ENCODE measurements around the gene PPP1R2C. TPM values are rescaled to one million over a fixed set of nuclear protein-coding genes. Genes with fewer than 3 reads are reported as not detected.

Gene PPP1R2C
- total and polyA plus RNA-seq, 8 donors: not detected

DNA sequence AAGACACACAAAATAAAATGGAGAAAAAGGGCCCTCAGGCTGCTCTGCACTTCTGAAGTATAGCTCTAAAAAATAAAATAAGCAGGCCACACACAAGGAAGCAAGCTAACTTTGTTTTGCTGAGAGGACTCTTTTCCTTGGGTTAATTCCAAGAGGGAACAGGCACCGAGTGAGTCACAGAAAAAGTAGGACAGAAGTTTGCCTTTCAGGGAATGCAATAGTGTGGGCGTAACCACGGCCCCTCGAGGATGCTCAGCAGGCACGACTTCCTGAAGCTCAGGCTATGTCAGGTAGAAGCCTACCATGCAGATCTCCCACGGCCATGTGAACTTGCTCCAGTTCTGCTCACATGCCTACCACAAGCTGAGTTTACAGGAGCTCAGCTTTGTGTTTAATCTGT lies 22.1 kb downstream of the PPP1R2C start:
- DNase-seq: peak in 1 of 2 donors; percentile 7
- Histone ChIP-seq H3K9me3 (no peaks in the 10 kb centered on the region), H3K4me1 (peaks cover 0 to 13% (median 0%) of the 10 kb centered on the region in 4 donors), H3K27ac (peak overlapping the region in 2 of 5 donors; percentile 27 to 48), H3K4me3 (no peak overlapping the region), H3K27me3 (no peaks in the 10 kb centered on the region), H3K36me3 (no peaks in the 10 kb centered on the region)
- intact Hi-C loops (cut with DNase I; ENCODE audit: low total_unique reads): no loop called here
- WGBS, 5 donors: 32 to 42% (median 32%) methylated on average over 6 of the region's 6 CpGs
- TF ChIP-seq, protein P1, sequence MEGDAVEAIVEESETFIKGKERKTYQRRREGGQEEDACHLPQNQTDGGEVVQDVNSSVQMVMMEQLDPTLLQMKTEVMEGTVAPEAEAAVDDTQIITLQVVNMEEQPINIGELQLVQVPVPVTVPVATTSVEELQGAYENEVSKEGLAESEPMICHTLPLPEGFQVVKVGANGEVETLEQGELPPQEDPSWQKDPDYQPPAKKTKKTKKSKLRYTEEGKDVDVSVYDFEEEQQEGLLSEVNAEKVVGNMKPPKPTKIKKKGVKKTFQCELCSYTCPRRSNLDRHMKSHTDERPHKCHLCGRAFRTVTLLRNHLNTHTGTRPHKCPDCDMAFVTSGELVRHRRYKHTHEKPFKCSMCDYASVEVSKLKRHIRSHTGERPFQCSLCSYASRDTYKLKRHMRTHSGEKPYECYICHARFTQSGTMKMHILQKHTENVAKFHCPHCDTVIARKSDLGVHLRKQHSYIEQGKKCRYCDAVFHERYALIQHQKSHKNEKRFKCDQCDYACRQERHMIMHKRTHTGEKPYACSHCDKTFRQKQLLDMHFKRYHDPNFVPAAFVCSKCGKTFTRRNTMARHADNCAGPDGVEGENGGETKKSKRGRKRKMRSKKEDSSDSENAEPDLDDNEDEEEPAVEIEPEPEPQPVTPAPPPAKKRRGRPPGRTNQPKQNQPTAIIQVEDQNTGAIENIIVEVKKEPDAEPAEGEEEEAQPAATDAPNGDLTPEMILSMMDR (IDR thresholded peaks at IDR 0.05): no peak
- TF ChIP-seq EP300 (IDR thresholded peaks at IDR 0.05) (no peak), POLR2AphosphoS5 (IDR thresholded peaks at IDR 0.05) (peak in 1 of 3 donors; percentile 31)

GRCh38 chrX:42754603-42755002 lies 23.4 kb downstream of the PPP1R2C start:
- no peak for DNase-seq
- TF ChIP-seq POLR2A (IDR thresholded peaks at IDR 0.05) (no peak), EP300 (IDR thresholded peaks at IDR 0.05) (no peak), POLR2AphosphoS5 (IDR thresholded peaks at IDR 0.05) (no peak)
- TF ChIP-seq, protein P1 (IDR thresholded peaks at IDR 0.05): no peak
- Histone ChIP-seq H3K27ac (no peak overlapping the region), H3K4me1 (peaks cover 0 to 13% (median 0%) of the 10 kb centered on the region in 4 donors), H3K9me3 (no peaks in the 10 kb centered on the region), H3K4me3 (no peak overlapping the region), H3K27me3 (no peaks in the 10 kb centered on the region), H3K36me3 (no peaks in the 10 kb centered on the region)
- 76 to 89% (median 83%) methylated on average over 1 to 2 of the region's 2 CpGs for WGBS, 5 donors
- intact Hi-C loops (cut with DNase I; ENCODE audit: low total_unique reads): no loop called here

DNA sequence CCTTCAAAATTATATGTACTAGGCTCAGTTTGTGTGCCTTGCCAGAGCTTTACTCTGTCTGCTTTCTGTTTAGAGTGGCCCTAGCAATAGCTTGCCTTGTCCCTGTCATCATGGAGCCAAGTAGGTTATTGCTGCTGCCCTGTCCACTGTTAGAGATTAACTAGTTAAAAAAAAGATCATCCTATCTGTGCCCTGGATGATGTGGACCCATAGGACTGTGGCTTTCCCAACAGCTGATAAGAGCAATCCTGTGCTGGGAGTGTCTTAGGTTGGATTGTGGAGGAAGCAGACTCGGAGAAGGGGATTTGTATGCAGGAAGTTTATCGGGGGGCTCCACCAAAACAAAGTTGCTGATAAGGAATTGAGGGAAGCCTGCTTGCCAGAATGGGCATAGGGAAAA lies 23.8 kb downstream of the PPP1R2C start:
- intact Hi-C loops (cut with DNase I; ENCODE audit: low total_unique reads): no loop called here
- 59 to 67% (median 66%) methylated on average over 1 to 2 of the region's 2 CpGs for WGBS, 5 donors
- H3K27ac ChIP-seq: no peak overlapping the region

DNA sequence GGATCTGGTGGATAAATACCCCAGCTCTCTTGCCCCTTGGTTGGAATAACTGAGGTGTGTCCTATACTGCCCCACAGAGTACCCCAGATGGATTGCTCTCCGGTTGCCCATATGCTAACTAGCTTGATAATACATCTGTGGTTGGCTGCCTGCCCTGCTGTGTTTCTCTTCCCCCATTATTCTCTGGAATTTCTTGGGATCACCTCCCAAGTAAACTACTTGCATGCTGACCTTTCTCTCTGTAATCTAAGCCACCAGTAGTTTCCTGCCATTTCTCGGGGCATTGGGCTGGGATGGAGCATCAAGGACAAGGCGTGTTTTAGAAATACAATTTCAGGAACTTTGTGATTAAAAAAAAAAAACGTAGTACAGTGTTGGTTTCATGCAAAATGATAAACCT lies 25.2 kb downstream of the PPP1R2C start:
- Histone ChIP-seq H3K4me3 (no peak overlapping the region), H3K36me3 (no peaks in the 10 kb centered on the region), H3K9me3 (no peaks in the 10 kb centered on the region), H3K27ac (no peak overlapping the region), H3K27me3 (no peaks in the 10 kb centered on the region), H3K4me1 (peaks cover 0 to 13% (median 0%) of the 10 kb centered on the region in 4 donors)
- peak in 1 of 2 donors; percentile 32 for DNase-seq
- intact Hi-C loops (cut with DNase I; ENCODE audit: low total_unique reads): no loop called here
- 25 to 53% (median 30%) methylated on average over 3 to 4 of the region's 4 CpGs for WGBS, 5 donors
- TF ChIP-seq POLR2AphosphoS5 (IDR thresholded peaks at IDR 0.05): no peak
- TF ChIP-seq EP300 (IDR thresholded peaks at IDR 0.05): no peak
- TF ChIP-seq POLR2A (IDR thresholded peaks at IDR 0.05): no peak
- TF ChIP-seq, protein P1 (IDR thresholded peaks at IDR 0.05): no peak

More for the DNA sequence above, 23.8 kb downstream of the PPP1R2C start:
- peaks cover 0 to 13% (median 0%) of the 10 kb centered on the region in 4 donors for H3K4me1 ChIP-seq
- H3K9me3 ChIP-seq: no peaks in the 10 kb centered on the region
- H3K4me3 ChIP-seq: no peak overlapping the region
- H3K27me3 ChIP-seq: no peaks in the 10 kb centered on the region
- TF ChIP-seq POLR2AphosphoS5 (IDR thresholded peaks at IDR 0.05) (no peak), POLR2A (IDR thresholded peaks at IDR 0.05) (no peak), EP300 (IDR thresholded peaks at IDR 0.05) (no peak)
- TF ChIP-seq, protein P1 (IDR thresholded peaks at IDR 0.05): no peak
- DNase-seq: no peak
- no peaks in the 10 kb centered on the region for H3K36me3 ChIP-seq

Measured in stomach (tissue), 9 donors.